GM12892 (cell line): ENCODE measurements around the gene PID1.

ENCODE experiments used
- POLR2A ChIP-seq: IDR thresholded peaks from 2 replicates; pipeline ENCODE4 v1.6.1; 2011; ENCODE audit warnings: low read depth, low read length, control low read depth
- POLR2AphosphoS5 ChIP-seq: IDR thresholded peaks from 2 replicates; pipeline ENCODE4 v1.6.1; 2011; ENCODE audit warnings: low read depth, low read length, control low read depth

GRCh38 chr2:229109195-229109594 lies 161.9 kb downstream of the PID1 start:
- no peak for TF ChIP-seq POLR2AphosphoS5
- TF ChIP-seq POLR2A, result no peak
